ENCODE measurements around the gene GPR33. TPM values are rescaled to one million over a fixed set of nuclear protein-coding genes. Genes with fewer than 3 reads are reported as not detected.
"Not testable (repeated sequence)": the region's sequence is repeated elsewhere in the genome, so short reads cannot be mapped to it uniquely, and the experiment has no call there.

Gene GPR33
- total RNA-seq, 1 donor from 2014 or later, result not detected

DNA sequence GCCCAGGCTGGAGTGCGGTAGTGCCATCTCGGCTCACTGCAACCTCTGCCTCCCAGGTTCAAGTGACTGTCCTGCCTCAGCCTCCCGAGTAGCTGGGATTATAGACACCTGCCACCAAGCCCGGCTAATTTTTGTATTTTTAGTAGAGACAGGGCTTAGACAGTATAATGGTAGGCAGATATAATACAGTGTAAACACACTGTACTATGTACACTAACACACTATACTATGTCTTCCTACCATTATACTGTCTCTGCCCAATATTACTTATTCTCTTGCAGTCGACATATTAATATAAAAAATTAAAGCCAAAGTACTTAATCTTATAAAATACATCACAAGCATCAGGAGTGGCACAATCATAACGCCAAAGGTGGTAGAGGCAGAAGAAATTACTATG lies 45.6 kb downstream of the GPR33 start:
- no peak overlapping the region for H3K4me3 ChIP-seq (ENCODE audit: low read depth, low read length)
- DNase-seq (ENCODE audit: low read depth), result no peak
- TF ChIP-seq, protein P1, sequence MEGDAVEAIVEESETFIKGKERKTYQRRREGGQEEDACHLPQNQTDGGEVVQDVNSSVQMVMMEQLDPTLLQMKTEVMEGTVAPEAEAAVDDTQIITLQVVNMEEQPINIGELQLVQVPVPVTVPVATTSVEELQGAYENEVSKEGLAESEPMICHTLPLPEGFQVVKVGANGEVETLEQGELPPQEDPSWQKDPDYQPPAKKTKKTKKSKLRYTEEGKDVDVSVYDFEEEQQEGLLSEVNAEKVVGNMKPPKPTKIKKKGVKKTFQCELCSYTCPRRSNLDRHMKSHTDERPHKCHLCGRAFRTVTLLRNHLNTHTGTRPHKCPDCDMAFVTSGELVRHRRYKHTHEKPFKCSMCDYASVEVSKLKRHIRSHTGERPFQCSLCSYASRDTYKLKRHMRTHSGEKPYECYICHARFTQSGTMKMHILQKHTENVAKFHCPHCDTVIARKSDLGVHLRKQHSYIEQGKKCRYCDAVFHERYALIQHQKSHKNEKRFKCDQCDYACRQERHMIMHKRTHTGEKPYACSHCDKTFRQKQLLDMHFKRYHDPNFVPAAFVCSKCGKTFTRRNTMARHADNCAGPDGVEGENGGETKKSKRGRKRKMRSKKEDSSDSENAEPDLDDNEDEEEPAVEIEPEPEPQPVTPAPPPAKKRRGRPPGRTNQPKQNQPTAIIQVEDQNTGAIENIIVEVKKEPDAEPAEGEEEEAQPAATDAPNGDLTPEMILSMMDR (conservative IDR thresholded peaks at IDR 0.05; ENCODE audit: low read depth, low read length), result no peak

DNA sequence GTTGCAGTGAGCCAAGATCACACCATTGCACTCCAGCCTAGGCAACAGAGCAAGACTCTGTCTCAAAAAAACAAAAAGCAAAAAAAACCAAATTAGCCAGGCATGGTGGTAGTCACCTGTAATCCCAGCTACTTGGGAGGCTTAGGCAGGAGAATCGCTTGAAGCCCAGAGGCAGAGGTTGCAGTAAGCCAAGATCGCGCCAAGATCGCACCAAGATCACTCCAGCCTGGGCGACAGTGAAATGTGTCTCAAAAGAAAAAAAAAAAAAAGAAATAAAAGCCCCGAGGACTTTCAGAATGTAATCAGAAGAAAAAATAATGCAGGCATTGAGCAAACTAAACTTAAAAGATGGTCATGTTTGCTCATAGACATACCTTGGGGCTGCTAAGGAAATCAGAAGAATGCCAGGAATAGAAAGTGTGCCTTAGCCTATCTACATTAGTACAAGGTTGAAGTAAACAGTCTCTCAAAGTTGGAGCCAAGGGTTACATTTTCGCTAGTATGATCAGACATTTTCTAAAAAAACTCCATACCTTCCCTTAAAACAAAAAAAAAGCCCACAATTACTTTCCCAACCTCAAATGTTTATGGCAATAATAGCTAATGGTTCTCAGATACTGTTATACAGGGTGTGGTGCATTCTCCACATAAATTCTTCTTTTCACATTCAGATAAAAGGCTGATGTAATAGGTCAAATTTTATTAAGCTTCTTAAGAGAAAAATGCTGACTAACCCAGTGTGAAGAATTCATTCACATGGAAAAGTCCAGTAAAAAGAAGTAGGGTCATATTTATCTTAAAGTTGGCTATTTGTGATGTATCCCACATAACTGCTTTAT lies 46.3 kb downstream of the GPR33 start:
- DNase-seq (ENCODE audit: low read depth), result no peak
- TF ChIP-seq, protein P1 (conservative IDR thresholded peaks at IDR 0.05; ENCODE audit: low read depth, low read length), result no peak
- H3K4me3 ChIP-seq (ENCODE audit: low read depth, low read length), result no peak overlapping the region

DNA sequence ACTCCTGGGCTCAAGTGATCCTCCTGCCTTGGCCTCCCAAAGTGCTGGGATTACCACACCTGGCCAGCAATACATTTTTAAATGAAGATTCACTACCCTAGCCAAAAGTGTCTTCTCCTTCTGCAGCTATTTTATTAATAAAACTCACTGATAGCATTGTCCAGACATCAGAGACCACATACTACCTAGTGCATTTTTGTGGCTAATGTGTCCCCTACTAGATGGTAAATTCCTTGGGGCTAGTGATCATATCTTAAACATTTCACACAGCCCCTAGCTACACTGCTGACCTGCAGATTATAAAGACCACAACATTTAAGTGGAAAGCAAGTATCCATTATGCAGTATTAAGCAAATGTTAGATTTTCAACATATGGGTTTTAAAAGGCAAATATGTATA lies 47.6 kb downstream of the GPR33 start:
- no peak for DNase-seq (ENCODE audit: low read depth)
- no peak overlapping the region for H3K4me3 ChIP-seq (ENCODE audit: low read depth, low read length)
- TF ChIP-seq, protein P1 (conservative IDR thresholded peaks at IDR 0.05; ENCODE audit: low read depth, low read length), result no peak

DNA sequence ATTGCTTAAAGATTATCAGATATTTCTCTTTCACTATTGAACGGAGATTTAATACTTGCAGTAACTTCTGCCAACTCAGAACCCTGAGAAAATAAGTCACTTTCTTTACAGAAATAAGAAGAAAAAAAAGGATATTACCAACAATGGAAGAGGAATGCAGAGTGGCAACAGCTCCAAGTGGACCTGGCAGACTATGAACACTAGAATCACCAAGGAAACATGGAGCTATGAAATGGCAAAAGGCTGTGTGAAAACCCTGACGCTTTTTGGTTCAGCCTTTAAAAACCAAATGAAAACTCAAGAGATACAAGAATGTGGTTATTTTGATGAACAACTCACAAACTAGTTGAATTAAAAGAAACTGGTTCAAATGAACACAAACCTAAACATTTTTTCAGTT lies 48.3 kb downstream of the GPR33 start:
- H3K4me3 ChIP-seq (ENCODE audit: low read depth, low read length), result no peak overlapping the region
- DNase-seq (ENCODE audit: low read depth), result no peak
- TF ChIP-seq, protein P1 (conservative IDR thresholded peaks at IDR 0.05; ENCODE audit: low read depth, low read length), result no peak

DNA sequence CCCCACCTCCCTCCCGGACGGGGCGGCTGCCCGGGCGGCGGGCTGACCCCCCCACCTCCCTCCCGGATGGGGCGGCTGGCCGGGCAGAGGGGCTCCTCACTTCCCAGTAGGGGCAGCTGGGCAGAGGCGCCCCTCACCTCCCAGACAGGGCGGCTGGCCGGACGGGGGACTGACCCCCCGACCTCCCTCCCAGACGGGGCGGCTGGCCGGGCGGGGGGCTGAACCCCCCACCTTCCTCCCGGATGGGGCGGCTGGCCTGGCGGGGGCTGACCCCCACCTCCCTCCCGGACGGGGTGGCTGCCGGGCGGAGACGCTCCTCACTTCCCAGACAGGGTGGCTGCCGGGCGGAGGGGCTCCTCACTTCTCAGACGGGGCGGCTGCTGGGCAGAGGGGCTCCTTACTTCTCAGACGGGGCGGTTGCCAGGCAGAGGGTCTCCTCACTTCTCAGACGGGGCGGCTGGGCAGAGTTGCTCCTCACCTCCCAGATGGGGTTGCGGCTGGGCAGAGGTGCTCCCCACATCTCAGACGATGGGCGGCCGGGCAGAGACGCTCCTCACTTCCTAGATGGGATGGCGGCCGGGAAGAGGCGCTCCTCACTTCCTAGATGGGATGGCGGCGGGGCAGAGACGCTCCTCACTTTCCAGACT lies 50.7 kb downstream of the GPR33 start:
- H3K4me3 ChIP-seq (ENCODE audit: low read depth, low read length); DNase-seq (ENCODE audit: low read depth): not testable (repeated sequence)

DNA sequence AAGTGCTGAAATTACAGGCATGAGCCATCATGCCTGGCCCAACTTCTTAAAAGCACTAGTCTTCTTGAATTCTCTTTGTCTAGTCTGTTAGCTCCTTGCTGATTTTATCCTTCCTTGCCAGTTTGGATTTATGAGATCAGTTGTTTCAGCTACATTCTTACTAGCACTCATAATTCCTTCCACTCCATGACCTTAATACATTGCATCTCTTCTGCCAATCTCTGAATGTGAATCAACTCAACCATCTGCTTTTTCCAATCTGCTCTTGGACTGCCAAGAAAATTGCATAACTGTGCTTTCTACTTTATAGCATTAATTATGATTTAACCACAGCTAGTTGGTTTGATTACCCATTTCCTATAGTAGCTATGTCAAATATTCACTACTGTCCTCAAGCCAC lies 52.6 kb downstream of the GPR33 start:
- H3K4me3 ChIP-seq (ENCODE audit: low read depth, low read length), result no peak overlapping the region
- DNase-seq (ENCODE audit: low read depth), result no peak
- TF ChIP-seq, protein P1 (conservative IDR thresholded peaks at IDR 0.05; ENCODE audit: low read depth, low read length), result no peak

Other genes with a start within 250 kb of the GPR33 start
- 11.5 and 11.6 TPM in 2 replicates for gene HEATR5A, start 67.5 kb downstream of the GPR33 start, total RNA-seq
- 18.6 and 28.1 TPM in 2 replicates for gene DTD2, start 30.5 kb downstream of the GPR33 start, total RNA-seq
- 6.3 and 8.6 TPM in 2 replicates for gene NUBPL, start 73.4 kb upstream of the GPR33 start, total RNA-seq